OCI-LY1 (cell line): ENCODE data around the gene ALG8.

Experiments used
- EZH2 ChIP-seq: fragments of 200-600 bp; sonication (generic), shearing (Covaris generic); IDR thresholded peaks from 2 replicates; pipeline ENCODE4 v1.8.0; 2017; ENCODE audit warnings: borderline replicate concordance, mixed run types, mild to moderate bottlenecking, antibody characterized with exemption, low read length, moderate library complexity, mixed read lengths
- TF ChIP-seq, protein P1 (sequence below): fragments of 200-600 bp; sonication (generic), shearing (Covaris generic); IDR thresholded peaks from 2 replicates; pipeline ENCODE4 v1.5.1; 2017; ENCODE audit warnings: mild to moderate bottlenecking, antibody characterized with exemption, low read length, moderate library complexity, mixed read lengths

DNA sequence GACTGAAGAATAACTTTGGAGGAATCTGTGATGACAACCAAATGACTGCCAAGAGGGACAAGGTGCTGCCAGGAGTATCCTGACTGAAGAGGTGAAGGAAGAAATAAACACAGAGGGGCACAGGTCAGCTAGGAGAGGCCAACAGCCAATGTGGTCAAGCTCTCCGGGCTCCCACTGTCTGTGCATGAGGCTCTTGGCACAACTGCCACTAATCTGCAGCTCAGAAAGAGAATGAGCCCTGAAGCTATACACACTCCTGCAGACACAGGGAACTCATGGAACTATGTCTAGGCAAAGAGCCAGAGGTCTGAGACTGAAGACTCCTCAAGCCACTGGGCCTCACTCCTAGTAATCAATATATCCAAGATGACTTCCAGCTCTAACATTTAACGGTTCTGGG is 68.8 kb downstream of the ALG8 start:
- TF ChIP-seq, protein P1, sequence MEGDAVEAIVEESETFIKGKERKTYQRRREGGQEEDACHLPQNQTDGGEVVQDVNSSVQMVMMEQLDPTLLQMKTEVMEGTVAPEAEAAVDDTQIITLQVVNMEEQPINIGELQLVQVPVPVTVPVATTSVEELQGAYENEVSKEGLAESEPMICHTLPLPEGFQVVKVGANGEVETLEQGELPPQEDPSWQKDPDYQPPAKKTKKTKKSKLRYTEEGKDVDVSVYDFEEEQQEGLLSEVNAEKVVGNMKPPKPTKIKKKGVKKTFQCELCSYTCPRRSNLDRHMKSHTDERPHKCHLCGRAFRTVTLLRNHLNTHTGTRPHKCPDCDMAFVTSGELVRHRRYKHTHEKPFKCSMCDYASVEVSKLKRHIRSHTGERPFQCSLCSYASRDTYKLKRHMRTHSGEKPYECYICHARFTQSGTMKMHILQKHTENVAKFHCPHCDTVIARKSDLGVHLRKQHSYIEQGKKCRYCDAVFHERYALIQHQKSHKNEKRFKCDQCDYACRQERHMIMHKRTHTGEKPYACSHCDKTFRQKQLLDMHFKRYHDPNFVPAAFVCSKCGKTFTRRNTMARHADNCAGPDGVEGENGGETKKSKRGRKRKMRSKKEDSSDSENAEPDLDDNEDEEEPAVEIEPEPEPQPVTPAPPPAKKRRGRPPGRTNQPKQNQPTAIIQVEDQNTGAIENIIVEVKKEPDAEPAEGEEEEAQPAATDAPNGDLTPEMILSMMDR = no peak
- no peak for TF ChIP-seq EZH2
